HG03575 (cell line): ENCODE results near the gene KCNF1.

Source experiments
- ATAC-seq: cut with Tn5 transposase; IDR thresholded peaks from one replicate; pipeline ENCODE4 v1.9.1; 2021; ENCODE audit not compliant: unreplicated experiment, insufficient number of reproducible peaks, low FRiP score; ENCODE audit errors: extremely low read depth

Gene KCNF1

GRCh38 chr2:10900216-10901109 lies 11.3 kb upstream of the KCNF1 start:
- no peak for ATAC-seq

DNA sequence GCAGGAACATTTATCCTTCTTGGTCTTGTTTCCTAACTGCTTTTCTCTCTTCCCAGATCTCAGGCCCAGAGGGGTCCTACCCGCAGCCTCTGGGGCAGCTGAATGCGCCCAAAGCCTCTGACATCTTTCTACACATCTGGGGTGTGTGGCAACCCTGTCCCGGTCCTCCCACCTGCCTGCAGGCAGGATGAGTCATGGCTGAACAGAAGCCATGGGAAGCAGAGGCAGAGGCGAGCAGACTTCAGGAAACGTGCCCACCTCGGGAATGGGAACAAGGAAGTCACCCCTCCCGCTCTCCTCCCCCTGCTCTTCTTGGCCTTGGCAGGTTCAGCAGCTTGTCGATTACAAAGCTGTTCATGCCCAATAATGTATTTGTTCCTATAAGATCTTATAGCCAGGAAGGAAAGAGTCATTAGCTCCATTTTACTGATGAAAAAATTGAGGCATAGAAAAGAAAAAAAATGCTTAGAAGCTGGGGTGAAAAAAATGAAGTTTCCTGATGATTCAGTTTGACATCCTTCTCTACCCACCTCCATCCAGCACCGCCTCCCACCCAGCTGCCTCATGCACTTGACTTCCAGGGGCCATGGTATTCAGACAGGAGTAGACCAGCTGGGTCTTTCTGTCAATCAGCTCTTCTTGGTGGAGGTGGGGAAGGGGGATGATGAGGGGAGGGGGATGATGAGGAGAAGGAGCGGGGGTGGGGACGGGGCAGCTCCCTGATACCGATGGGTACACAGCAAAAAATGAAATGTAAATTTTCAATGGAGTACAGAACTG lies 10.4 kb upstream of the KCNF1 start:
- ATAC-seq: no peak

DNA sequence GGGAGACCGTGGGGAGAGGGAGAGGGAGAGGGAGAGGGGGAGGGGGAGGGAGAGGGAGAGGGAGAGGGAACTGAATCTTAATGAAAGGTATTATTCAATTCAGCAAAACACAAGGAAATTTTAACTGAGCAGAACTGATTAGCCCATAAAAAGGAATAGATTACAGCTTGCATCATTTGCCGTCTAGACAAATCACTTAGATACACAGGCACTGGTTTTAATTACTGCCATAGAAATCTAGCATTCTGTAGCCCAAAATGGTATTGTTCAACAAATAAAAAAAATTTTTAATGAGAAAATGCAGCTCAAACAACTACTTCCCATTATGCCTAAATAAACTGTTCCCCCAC lies 7.9 kb upstream of the KCNF1 start:
- no peak for ATAC-seq

DNA sequence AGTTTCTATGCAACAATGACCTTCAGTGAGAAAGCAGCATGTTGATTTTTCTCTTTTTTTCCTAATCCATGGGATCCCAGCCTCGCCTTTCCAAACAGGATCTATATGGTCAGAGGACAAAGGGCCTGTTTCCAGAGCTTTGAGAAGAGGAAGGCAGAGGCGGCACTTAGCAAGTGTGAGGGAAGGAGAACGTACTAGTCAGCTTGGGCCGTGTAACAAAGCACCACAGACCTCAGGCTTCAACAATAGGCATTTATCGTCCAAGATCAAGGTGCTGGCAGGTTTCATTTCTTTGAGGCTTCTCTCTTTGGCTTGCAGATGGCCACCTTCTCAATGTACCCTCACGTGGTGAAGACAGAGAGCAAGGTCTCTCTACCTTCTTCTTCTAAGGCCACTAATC lies 7.3 kb upstream of the KCNF1 start:
- ATAC-seq: no peak

GRCh38 chr2:10905006-10905861 lies 6.5 kb upstream of the KCNF1 start:
- no peak for ATAC-seq

- ATAC-seq: no peak
Measured at GRCh38 chr2:10905862-10906143, 5.9 kb upstream of the KCNF1 start.

GRCh38 chr2:10906926-10907625 lies 4.7 kb upstream of the KCNF1 start:
- no peak for ATAC-seq

GRCh38 chr2:10908195-10908594 lies 3.5 kb upstream of the KCNF1 start:
- no peak for ATAC-seq

GRCh38 chr2:10909050-10909995 lies 2.4 kb upstream of the KCNF1 start:
- ATAC-seq: no peak

GRCh38 chr2:10909996-10910341 lies 1.8 kb upstream of the KCNF1 start:
- ATAC-seq: no peak

- no peak for ATAC-seq
Measured at GRCh38 chr2:10910625-10911024, 1.1 kb upstream of the KCNF1 start.

DNA sequence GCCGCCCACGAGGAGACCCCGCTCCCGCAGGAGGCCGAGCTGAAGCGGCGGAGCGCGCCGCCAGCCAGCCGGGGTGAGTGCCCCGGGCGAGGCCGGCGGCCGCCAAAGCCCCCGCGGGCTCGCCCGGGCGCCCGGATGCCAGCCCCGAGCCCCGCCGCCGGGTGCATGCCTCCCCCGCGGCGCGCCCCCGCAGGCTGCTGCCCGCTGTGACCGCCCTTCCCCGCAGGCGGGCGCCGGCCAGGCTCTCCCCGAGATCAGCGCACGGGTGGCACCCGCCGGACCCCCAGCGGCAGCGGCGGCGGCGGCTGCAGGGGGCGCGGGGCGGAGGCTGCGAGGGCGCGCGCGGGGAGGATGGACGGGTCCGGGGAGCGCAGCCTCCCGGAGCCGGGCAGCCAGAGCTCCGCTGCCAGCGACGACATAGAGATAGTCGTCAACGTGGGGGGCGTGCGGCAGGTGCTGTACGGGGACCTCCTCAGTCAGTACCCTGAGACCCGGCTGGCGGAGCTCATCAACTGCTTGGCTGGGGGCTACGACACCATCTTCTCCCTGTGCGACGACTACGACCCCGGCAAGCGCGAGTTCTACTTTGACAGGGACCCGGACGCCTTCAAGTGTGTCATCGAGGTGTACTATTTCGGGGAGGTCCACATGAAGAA lies 470 bp downstream of the KCNF1 start:
- ATAC-seq: no peak

- ATAC-seq: no peak
Measured at GRCh38 chr2:10912796-10913455, 1.2 kb downstream of the KCNF1 start.

GRCh38 chr2:10913501-10914271 lies 2.0 kb downstream of the KCNF1 start:
- ATAC-seq: no peak

- ATAC-seq: no peak
Measured at GRCh38 chr2:10914272-10914693, 2.5 kb downstream of the KCNF1 start.

DNA sequence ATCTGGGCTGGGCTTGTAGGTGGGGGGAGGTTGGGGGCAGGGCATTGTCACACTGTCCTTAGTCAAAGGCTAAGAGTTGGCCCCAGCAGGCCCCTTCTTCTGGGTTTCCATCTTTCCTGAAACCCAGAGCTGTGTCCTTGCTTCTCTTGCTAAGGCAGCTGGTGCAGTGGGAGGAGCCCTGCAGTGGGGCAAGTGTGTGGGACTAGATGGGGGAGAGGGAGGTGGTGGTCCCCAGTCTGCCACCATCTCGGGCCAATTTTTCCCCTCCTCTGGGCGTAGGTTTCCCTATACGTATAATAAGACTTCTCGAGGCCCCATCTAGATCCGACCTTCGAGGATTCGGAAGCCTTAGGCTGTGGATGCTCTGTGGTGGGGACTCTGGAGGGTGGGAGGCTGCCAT lies 3.5 kb downstream of the KCNF1 start:
- no peak for ATAC-seq
